ENCODE measurements around the gene C2orf74. TPM values are rescaled to one million over a fixed set of nuclear protein-coding genes. Genes with fewer than 3 reads are reported as not detected.

C2orf74 gene
- total RNA-seq, 1 donor from 2014 or later: 9.2 TPM

Other genes starting within 250 kb of the C2orf74 start
- 35.2 TPM for gene PEX13, start 144.5 kb upstream of the C2orf74 start, total RNA-seq
- gene PUS10, start 143.9 kb upstream of the C2orf74 start, total RNA-seq: 5.6 TPM
- gene SANBR, start 96.3 kb upstream of the C2orf74 start, total RNA-seq: 15.6 TPM

Measured in skin of body (tissue), 1 donor.